ENCODE results near the gene KRT31. TPM values are rescaled to one million over a fixed set of nuclear protein-coding genes. Genes with fewer than 3 reads are reported as not detected.
A peak's percentile ranks its signal among the peaks of the same experiment; 100 is the strongest.
"Not testable (repeated sequence)": the region's sequence is repeated elsewhere in the genome, so short reads cannot be mapped to it uniquely, and the experiment has no call there.

Gene KRT31
- total RNA-seq, 1 donor from 2014 or later, result not detected

DNA sequence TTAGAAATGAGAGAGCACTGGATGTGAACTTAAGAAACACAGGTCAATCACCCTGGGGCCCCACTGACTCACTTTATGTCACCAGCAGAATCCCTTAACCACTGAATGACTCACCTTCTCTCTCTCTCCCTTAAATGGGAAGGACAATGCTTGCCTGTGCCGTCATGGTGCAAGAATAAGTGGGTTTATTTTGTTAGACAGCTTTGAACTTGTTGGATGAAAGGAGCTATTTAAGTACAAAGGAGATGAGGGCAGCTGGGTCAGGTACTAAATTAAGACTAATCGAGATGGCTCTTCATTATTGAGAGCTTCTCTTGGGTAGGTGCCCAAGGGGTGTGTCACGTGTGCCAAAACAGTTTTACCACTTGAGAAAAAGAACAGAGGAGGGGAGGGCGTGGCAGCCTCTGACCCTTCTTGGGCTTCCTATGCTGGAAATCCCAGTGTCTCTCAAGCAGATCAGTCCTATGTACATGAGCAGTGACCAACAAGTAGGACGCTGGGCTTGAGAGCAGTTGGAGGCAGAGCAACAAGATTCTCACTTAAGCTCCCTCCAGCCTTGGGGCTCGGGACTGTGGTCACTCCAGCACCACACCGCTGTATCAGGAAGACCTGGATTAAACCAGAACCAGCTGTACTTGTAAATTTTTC is 6.7 kb upstream of the KRT31 start:
- Mint-ChIP-seq H3K4me1 (peaks cover 55% of the 10 kb centered on the region), H3K9me3 (no peaks in the 10 kb centered on the region), H3K27ac (peak overlapping the region; percentile 75), H3K4me3 (no peak overlapping the region), H3K27me3 (ENCODE audit: low read depth) (no peaks in the 10 kb centered on the region), H3K36me3 (no peaks in the 10 kb centered on the region)
- TF ChIP-seq, protein P1, sequence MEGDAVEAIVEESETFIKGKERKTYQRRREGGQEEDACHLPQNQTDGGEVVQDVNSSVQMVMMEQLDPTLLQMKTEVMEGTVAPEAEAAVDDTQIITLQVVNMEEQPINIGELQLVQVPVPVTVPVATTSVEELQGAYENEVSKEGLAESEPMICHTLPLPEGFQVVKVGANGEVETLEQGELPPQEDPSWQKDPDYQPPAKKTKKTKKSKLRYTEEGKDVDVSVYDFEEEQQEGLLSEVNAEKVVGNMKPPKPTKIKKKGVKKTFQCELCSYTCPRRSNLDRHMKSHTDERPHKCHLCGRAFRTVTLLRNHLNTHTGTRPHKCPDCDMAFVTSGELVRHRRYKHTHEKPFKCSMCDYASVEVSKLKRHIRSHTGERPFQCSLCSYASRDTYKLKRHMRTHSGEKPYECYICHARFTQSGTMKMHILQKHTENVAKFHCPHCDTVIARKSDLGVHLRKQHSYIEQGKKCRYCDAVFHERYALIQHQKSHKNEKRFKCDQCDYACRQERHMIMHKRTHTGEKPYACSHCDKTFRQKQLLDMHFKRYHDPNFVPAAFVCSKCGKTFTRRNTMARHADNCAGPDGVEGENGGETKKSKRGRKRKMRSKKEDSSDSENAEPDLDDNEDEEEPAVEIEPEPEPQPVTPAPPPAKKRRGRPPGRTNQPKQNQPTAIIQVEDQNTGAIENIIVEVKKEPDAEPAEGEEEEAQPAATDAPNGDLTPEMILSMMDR (IDR thresholded peaks at IDR 0.05; ENCODE audit: unreplicated experiment), result no peak
- no peak for DNase-seq (ENCODE audit: low spot score in 2 of 2, unreplicated experiment in 2 of 2)

DNA sequence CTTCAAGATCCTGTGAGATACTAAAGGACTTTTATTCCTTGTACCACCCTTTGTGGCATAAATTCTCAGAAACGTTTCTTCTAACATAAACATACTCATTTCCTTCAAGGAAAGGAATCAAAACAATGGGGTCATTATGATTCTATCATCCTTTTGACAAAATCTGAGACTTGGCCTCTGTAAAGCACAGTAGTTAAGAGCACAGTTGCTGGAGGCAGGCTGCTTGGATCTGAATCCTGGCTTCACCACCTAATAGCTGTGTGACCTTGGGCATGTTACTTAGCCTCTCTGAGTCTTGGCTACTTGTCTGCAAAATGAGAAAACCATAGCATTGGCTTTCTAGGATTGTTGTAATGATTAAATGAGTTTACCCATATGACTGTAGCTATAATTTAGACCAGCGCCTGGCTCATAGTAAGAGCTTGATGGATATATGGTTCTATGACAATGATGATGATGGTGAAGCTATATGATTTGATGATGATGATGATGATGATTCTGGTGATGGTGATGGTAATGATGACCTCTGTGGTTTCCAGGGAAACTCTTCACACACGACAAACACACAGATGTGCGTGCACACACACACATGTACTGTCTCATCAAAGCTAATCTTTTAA is 6.1 kb upstream of the KRT31 start:
- no peak for DNase-seq (ENCODE audit: low spot score in 2 of 2, unreplicated experiment in 2 of 2)
- TF ChIP-seq, protein P1 (IDR thresholded peaks at IDR 0.05; ENCODE audit: unreplicated experiment), result no peak
- H3K27ac Mint-ChIP-seq, result peak overlapping the region; percentile 30
- no peak overlapping the region for H3K4me3 Mint-ChIP-seq
- H3K4me1 Mint-ChIP-seq, result peaks cover 56% of the 10 kb centered on the region
- H3K36me3 Mint-ChIP-seq, result no peaks in the 10 kb centered on the region
- H3K9me3 Mint-ChIP-seq, result no peaks in the 10 kb centered on the region
- H3K27me3 Mint-ChIP-seq (ENCODE audit: low read depth), result no peaks in the 10 kb centered on the region

DNA sequence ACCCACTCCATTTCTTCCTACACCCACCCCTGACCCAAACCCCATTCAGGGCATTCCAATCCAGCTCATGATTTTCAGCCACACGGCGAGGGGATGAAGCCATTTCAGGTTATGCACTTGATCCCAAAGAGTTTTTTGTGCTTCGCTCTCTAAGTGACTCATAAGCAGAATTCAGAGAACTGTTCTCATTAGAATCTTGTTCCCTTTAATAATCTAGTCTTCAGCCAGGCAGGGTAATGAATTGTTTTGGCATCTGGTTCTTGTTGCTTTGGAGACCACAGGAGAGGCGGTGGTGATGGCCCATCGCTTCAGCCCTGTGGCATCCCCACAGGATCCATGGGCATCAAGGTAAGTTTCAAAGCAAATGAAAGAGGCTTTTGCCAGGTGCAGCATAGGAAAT is 4.8 kb upstream of the KRT31 start:
- TF ChIP-seq, protein P1 (IDR thresholded peaks at IDR 0.05; ENCODE audit: unreplicated experiment), result no peak
- no peak overlapping the region for H3K4me3 Mint-ChIP-seq
- H3K36me3 Mint-ChIP-seq, result no peaks in the 10 kb centered on the region
- H3K4me1 Mint-ChIP-seq, result peaks cover 56% of the 10 kb centered on the region
- no peak for DNase-seq (ENCODE audit: low spot score in 2 of 2, unreplicated experiment in 2 of 2)
- H3K27me3 Mint-ChIP-seq (ENCODE audit: low read depth), result no peaks in the 10 kb centered on the region
- peak overlapping the region; percentile 80 for H3K27ac Mint-ChIP-seq
- H3K9me3 Mint-ChIP-seq, result no peaks in the 10 kb centered on the region

DNA sequence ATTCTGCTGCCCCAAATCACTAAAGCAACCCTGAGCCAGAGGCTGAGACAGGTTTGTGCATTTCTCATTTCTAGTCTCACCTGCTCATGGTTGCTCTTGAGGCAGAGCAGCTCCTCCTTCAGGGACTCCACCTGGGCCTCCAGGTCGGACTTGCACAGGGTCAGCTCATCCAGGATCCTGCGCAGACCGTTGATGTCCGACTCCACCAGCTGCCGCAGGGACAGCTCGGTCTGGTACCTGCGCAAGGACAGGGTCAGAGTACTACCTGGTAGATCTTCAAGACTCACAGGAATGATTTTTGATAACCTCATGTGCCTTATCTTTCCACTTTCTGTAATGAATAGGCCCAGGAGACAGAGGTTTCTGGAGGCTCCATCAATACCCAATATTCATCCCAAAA is 1.1 kb downstream of the KRT31 start:
- DNase-seq (ENCODE audit: low spot score in 2 of 2, unreplicated experiment in 2 of 2), result no peak
- H3K9me3 Mint-ChIP-seq, result no peaks in the 10 kb centered on the region
- peaks cover 36% of the 10 kb centered on the region for H3K4me1 Mint-ChIP-seq
- no peak overlapping the region for H3K27ac Mint-ChIP-seq
- no peaks in the 10 kb centered on the region for H3K36me3 Mint-ChIP-seq
- no peak overlapping the region for H3K4me3 Mint-ChIP-seq
- TF ChIP-seq, protein P1 (IDR thresholded peaks at IDR 0.05; ENCODE audit: unreplicated experiment), result no peak
- H3K27me3 Mint-ChIP-seq (ENCODE audit: low read depth), result no peaks in the 10 kb centered on the region

DNA sequence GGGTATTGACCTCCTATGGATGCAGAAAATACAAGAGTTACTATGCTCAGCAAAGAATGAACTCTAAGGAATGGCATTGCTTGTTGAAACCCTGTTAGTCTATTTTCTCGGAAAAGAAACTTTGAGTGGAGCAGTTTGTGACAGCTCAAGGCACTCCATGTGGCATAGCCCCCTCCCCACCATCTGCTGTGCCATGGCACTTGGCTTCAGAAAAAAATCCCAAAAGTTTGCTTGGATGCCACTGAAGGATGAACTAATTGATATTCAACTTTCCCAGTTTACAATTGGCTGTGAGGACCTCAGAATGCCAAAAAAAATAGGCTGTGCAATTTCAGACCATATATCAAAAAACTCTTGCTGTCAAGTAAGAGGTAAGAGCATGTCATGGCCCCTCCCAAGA is 1.8 kb downstream of the KRT31 start:
- TF ChIP-seq, protein P1 (IDR thresholded peaks at IDR 0.05; ENCODE audit: unreplicated experiment), result no peak
- Mint-ChIP-seq H3K4me1 (peaks cover 39% of the 10 kb centered on the region), H3K27me3 (ENCODE audit: low read depth) (no peaks in the 10 kb centered on the region), H3K36me3 (no peaks in the 10 kb centered on the region), H3K4me3 (no peak overlapping the region), H3K27ac (no peak overlapping the region), H3K9me3 (no peaks in the 10 kb centered on the region)
- no peak for DNase-seq (ENCODE audit: low spot score in 2 of 2, unreplicated experiment in 2 of 2)

DNA sequence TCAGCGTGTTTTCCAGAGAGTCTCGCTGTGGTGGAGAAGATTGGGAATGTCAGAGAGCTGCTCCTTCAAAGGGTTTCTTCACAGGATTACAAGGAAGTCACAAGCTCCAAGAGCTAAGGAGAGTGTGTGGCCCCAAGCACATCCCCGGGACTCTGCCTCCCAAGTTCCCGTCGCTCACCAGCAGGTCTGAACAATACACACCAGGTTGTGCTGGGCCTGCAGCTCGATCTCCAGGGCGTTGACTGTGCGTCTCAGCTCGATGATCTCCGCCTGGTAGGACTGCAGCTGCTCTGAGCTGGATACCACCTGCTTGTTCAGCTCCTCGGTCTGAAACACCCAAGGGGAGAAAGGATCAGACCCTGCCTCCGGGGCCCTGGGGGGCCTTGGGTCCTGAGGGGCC is 2.4 kb downstream of the KRT31 start:
- H3K4me3 Mint-ChIP-seq; H3K27ac Mint-ChIP-seq; H3K9me3 Mint-ChIP-seq; DNase-seq (ENCODE audit: low spot score in 2 of 2, unreplicated experiment in 2 of 2); H3K36me3 Mint-ChIP-seq; H3K27me3 Mint-ChIP-seq (ENCODE audit: low read depth): not testable (repeated sequence)
- H3K4me1 Mint-ChIP-seq, result peaks cover 37% of the 10 kb centered on the region
